Adrenal gland (tissue), 5 donors: ENCODE results near the gene BLNK.

Experiments used
- CTCF ChIP-seq, 6 experiments: fragments of 450-650 bp in 4 of 6; fragments of 200-600 bp in 2 of 6; sonication (generic) in 1 of 6; IDR thresholded peaks; 1 replicate in 5 of 6; 2 replicates in 1 of 6; pipeline versions ENCODE4 v1.5.1 to v1.8.0; 2016 to 2021; ENCODE audit warnings: antibody characterized with exemption in 6 of 6, mild to moderate bottlenecking in 2 of 6, moderate library complexity in 1 of 6
- POLR2A ChIP-seq, 2 donors: fragments of 450-650 bp; IDR thresholded peaks; one replicate each; pipeline ENCODE4 v1.6.1; 2017; ENCODE audit warnings: antibody characterized with exemption in 2 of 2, mild to moderate bottlenecking in 2 of 2, moderate library complexity in 1 of 2
- donor health status: DM: no; HTN: no; CAD: no.

GRCh38 chr10:96228408-96228994, 42.9 kb downstream of the BLNK start:
- TF ChIP-seq CTCF (IDR thresholded peaks at IDR 0.05) (no peak), POLR2A (IDR thresholded peaks at IDR 0.05) (no peak)
